ENCODE measurements around the gene PSMA6. TPM values are rescaled to one million over a fixed set of nuclear protein-coding genes. Genes with fewer than 3 reads are reported as not detected.

The PSMA6 gene
- total RNA-seq, 1 experiment from 2014 or later: 221 TPM

DNA sequence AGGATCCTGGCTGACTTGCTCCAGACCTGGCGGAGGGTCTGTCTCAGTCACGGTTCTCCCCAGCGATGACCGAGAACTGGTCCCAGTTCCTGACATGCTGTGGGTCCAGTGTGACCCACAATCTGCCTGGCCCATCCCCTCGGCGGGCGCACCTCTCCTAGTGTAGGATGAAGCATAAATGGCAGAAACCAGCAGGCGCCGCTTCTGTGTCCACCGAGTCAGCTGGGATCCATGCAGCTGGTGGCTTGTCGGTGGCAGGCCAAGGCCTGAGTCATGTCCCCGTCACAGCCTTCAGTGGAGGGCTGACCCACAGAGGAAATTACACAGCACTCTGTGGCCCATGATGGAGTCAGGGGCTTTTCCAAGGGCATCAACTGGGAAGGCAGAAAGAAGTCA lies 73.9 kb downstream of the PSMA6 start:
- DNase-seq (ENCODE audit: low read depth): peak; percentile 57

DNA sequence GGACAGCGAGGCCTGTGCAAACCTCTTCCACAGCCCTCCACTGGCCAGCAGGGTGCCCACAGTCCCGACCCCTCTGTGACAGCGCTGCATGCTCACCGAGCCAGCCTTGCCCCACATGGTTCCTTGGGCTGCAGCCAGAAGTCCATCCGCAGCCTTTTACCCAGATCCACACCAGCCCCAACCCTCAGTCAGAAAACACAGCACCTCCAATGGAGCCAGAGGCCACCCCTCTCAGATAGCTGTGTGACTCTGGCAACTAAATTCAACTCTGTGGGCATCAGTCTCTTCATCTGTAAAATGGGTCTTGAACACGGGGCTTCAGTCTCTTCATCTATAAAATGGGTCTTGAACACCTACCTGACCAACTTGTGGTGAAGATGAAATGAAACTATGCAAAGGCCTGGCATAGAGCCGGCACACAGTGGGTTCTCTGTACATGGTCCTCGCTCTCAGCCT lies 74.4 kb downstream of the PSMA6 start:
- no peak for DNase-seq (ENCODE audit: low read depth)

- no peak for DNase-seq (ENCODE audit: low read depth)
Observed at GRCh38 chr14:35367056-35367372, 74.8 kb downstream of the PSMA6 start.

Other genes with a start within 250 kb of the PSMA6 start
- 58.6 and 61.2 TPM in 2 replicates for gene FAM177A1, start 246.1 kb upstream of the PSMA6 start, total RNA-seq (2014; rRNA removed)
- gene PPP2R3C, start 170.4 kb upstream of the PSMA6 start, total RNA-seq (2014; rRNA removed): 39.9 and 58.6 TPM in 2 replicates
- gene PRORP, start 169.8 kb upstream of the PSMA6 start, total RNA-seq (2014; rRNA removed): 43.3 and 54.4 TPM in 2 replicates
- 74.7 and 104 TPM in 2 replicates for gene NFKBIA, start 112.4 kb downstream of the PSMA6 start, total RNA-seq (2014; rRNA removed)
- 0.06 TPM in 1 of 2 replicates, not detected in the other for gene INSM2, start 241.8 kb downstream of the PSMA6 start, total RNA-seq (2014; rRNA removed)